Measurements from ENCODE around the gene DDX5. TPM values are rescaled to one million over a fixed set of nuclear protein-coding genes. Genes with fewer than 3 reads are reported as not detected.

The DDX5 gene
- total and polyA plus RNA-seq, 2 of the 4 experiments (the other 2 are of a cell fraction): 253 to 781 TPM

DNA sequence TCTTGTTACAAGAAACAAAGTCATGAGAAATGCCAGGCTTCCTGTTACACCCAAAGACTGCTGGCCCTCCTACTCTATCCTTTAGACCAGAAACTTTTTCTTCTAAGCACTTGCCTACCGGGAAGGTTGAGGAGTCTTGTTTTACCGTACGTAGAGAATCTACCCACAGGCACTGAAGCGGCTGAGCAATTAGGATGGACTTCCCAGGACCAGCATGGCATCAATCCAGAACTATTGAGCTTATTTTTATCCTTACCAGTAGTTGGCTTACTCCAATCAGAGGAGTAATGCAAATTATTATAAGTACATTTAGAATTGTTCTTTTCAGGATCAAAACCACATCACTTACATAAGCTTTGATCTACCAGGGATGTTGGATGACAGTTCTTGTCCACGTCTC is 26.3 kb upstream of the DDX5 start:
- intact Hi-C loops (cut with micrococcal nuclease) (no loop called here), dilution Hi-C loops (cut with HindIII; ENCODE audit: low sequenced_read_pairs, unreplicated experiment) (no loop called here), in situ Hi-C loops (cut with MboI; ENCODE audit: low sequenced_read_pairs) (no loop called here)
- Histone ChIP-seq H4K5ac (ENCODE audit: low read depth, low read length) (no peak overlapping the region), H4K20me1 (ENCODE audit: insufficient read depth, low read length) (peaks cover 46% of the 10 kb centered on the region), H3K56ac (ENCODE audit: extremely low read depth, insufficient read depth, low read length) (no peak overlapping the region), H3K4me2 (ENCODE audit: low read depth, low read length) (no peak overlapping the region), H3K79me1 (ENCODE audit: low read depth in 1 of 2, low read length in 2 of 2) (peaks cover under 1 to 43% of the 10 kb centered on the region in 2 experiments; a peak in 3 of 4 replicates), H2BK15ac (ENCODE audit: low read depth, low read length) (no peak overlapping the region), H2AFZ (replicated peaks; ENCODE audit: low read length, poor library complexity) (no peak overlapping the region), H2BK20ac (ENCODE audit: low read depth, low read length) (no peak overlapping the region), H3K9me3 (ENCODE audit: control insufficient read depth, insufficient read depth, low read length) (no peaks in the 10 kb centered on the region), H3K23ac (ENCODE audit: low read depth, low read length) (no peak overlapping the region; the same call in 1 of the 2 replicates), H3K27ac (ENCODE audit: insufficient read depth, low read length) (no peak overlapping the region), H4K91ac (ENCODE audit: insufficient read depth, low read depth, low read length) (no peak overlapping the region), H4K8ac (ENCODE audit: low read depth in 2 of 2, low read length in 2 of 2) (peak overlapping the region in 1 of 2 experiments; percentile 22; a peak in 2 of 4 replicates), H2BK5ac (ENCODE audit: low read depth, low read length, poor library complexity, severe bottlenecking) (no peak overlapping the region), H3K9me1 (ENCODE audit: insufficient read depth, low read length) (peaks cover 15% of the 10 kb centered on the region; the same call in 1 of the 2 replicates), H3K4me3 (ENCODE audit: insufficient read depth, low read depth, low read length) (no peak overlapping the region), H3K14ac (replicated peaks; ENCODE audit: low read depth, low read length) (no peak overlapping the region; the same call in 1 of the 2 replicates), H3K27me3 (ENCODE audit: control insufficient read depth, insufficient read depth, low read length) (no peaks in the 10 kb centered on the region), H3K4me1 (ENCODE audit: control insufficient read depth, insufficient read depth, low read length) (no peaks in the 10 kb centered on the region), H3K4ac (ENCODE audit: low read depth, low read length) (no peak overlapping the region), H2AK5ac (ENCODE audit: low read depth, low read length) (no peak overlapping the region), H3K36me3 (ENCODE audit: control insufficient read depth, insufficient read depth, low read length) (peaks cover 47% of the 10 kb centered on the region), H2AK9ac (replicated peaks; ENCODE audit: low read depth, low read length, poor library complexity) (no peak overlapping the region), H3K18ac (ENCODE audit: low read depth, low read length) (no peak overlapping the region), H2BK120ac (ENCODE audit: low read depth, low read length) (no peak overlapping the region), H3K9ac (ENCODE audit: low read depth, low read length) (no peak overlapping the region)
- WGBS, 2 experiments (ENCODE audit: extremely low coverage in 2 of 2, insufficient read length in 1 of 2): no CpG with 5 or more reads among the region's 5 CpGs
- CTCF ChIA-PET: interaction anchor here (0.6 kb wide), 1 partner anchor 81 kb away, joined by 3 read pairs; no protein-coding TSS in a partner anchor
- peak; percentile 41; the same call in 1 of the 2 replicates for TF ChIP-seq POLR2A (IDR thresholded peaks at IDR 0.05; ENCODE audit: low read depth, low read length)
- TF ChIP-seq FOS (IDR thresholded peaks at IDR 0.05; ENCODE audit: low read depth, low read length): no peak
- TF ChIP-seq BHLHE40 (IDR thresholded peaks at IDR 0.05; ENCODE audit: low read depth, low read length): no peak
- TF ChIP-seq RFX5 (IDR thresholded peaks at IDR 0.05; ENCODE audit: low read depth, low read length): no peak
- TF ChIP-seq CHD1 (IDR thresholded peaks at IDR 0.05; ENCODE audit: low read depth, low read length): no peak
- no peak for TF ChIP-seq CEBPB (IDR thresholded peaks at IDR 0.05; ENCODE audit: low read depth, low read length)
- no peak; the same call in 1 of the 2 replicates for ATAC-seq (ENCODE audit: low read depth)
- DNase-seq: no peak
- no TSS peak for BruUV-seq (replicated peaks)
- POLR2A ChIA-PET (ENCODE audit: unreplicated experiment): no interaction called here

Measured in IMR-90 (cell line).